NCI-H2227 treated with DMSO at 0.1 percent for 48 hours (cell line): ENCODE measurements around the gene TPD52L2.
"Not testable (repeated sequence)": the region's sequence is repeated elsewhere in the genome, so short reads cannot be mapped to it uniquely, and the experiment has no call there.

Source experiments
- DNase-seq: peaks from one replicate; lab custom pipeline; 2025; lab: John Stamatoyannopoulos, UW

Gene TPD52L2

GRCh38 chr20:63835021-63835858 is 29.8 kb upstream of the TPD52L2 start:
- peak; percentile 81 for DNase-seq

GRCh38 chr20:63836458-63837344 is 28.4 kb upstream of the TPD52L2 start:
- no peak for DNase-seq

GRCh38 chr20:63837479-63837878 is 27.6 kb upstream of the TPD52L2 start:
- no peak for DNase-seq

- DNase-seq, result no peak
These were observed 25.4 kb upstream of the TPD52L2 start for GRCh38 chr20:63839620-63840019.

GRCh38 chr20:63840405-63840828 is 24.7 kb upstream of the TPD52L2 start:
- DNase-seq, result no peak

- no peak for DNase-seq
These were observed 22.8 kb upstream of the TPD52L2 start for GRCh38 chr20:63842258-63842657.

GRCh38 chr20:63843222-63843621 is 21.8 kb upstream of the TPD52L2 start:
- DNase-seq, result no peak

GRCh38 chr20:63843778-63844177 is 21.3 kb upstream of the TPD52L2 start:
- DNase-seq, result no peak

GRCh38 chr20:63844511-63844991 is 20.5 kb upstream of the TPD52L2 start:
- DNase-seq, result no peak

- DNase-seq, result peak; percentile 32
These were observed 18.8 kb upstream of the TPD52L2 start for GRCh38 chr20:63846128-63846771.

- DNase-seq, result no peak
These were observed 18.2 kb upstream of the TPD52L2 start for GRCh38 chr20:63846888-63847236.

- no peak for DNase-seq
These were observed 17.6 kb upstream of the TPD52L2 start for GRCh38 chr20:63847237-63848002.

GRCh38 chr20:63848003-63848911 is 16.8 kb upstream of the TPD52L2 start:
- no peak for DNase-seq

GRCh38 chr20:63850689-63851547 is 14.2 kb upstream of the TPD52L2 start:
- DNase-seq, result no peak

GRCh38 chr20:63851548-63851943 is 13.5 kb upstream of the TPD52L2 start:
- DNase-seq, result not testable (repeated sequence)

- not testable (repeated sequence) for DNase-seq
These were observed 11.4 kb upstream of the TPD52L2 start for GRCh38 chr20:63853733-63854068.

- DNase-seq, result no peak
These were observed 10.9 kb upstream of the TPD52L2 start for GRCh38 chr20:63854069-63854765.

- DNase-seq, result no peak
These were observed 10.2 kb upstream of the TPD52L2 start for GRCh38 chr20:63854766-63855362.
